ENCODE measurements around the gene PKP3. TPM values are rescaled to one million over a fixed set of nuclear protein-coding genes. Genes with fewer than 3 reads are reported as not detected.
"Not testable (repeated sequence)": the region's sequence is repeated elsewhere in the genome, so short reads cannot be mapped to it uniquely, and the experiment has no call there.

PKP3 gene
- total RNA-seq, 5 donors from 2014 or later (not counting 1 experiment from before 2014, with no cell fraction given): 0.32 to 0.85 (median 0.47) TPM; not detected in 1

GRCh38 chr11:408154-409007 lies 14.4 kb downstream of the PKP3 start:
- Histone ChIP-seq H3K4me3 (ENCODE audit: control insufficient read depth in 1 of 2, extremely low read depth in 1 of 2, low read length in 1 of 2) (no peak overlapping the region), H3K4me1 (ENCODE audit: control insufficient read depth in 1 of 2, extremely low read depth in 1 of 2, insufficient read depth in 2 of 2, low read length in 2 of 2) (peaks cover 13 to 65% of the 10 kb centered on the region in 2 experiments), H3K36me3 (ENCODE audit: control insufficient read depth in 2 of 2, extremely low read depth in 1 of 2, insufficient read depth in 1 of 2, low read length in 1 of 2) (peaks cover 14 to 22% of the 10 kb centered on the region in 2 donors), H3K27ac (ENCODE audit: low read length) (peak overlapping the region; percentile 60), H3K9me3 (no peaks in the 10 kb centered on the region), H3K27me3 (replicated peaks in 1 of 2; ENCODE audit: control insufficient read depth in 2 of 2, extremely low read depth in 1 of 2, insufficient read depth in 2 of 2, low read length in 1 of 2) (peaks cover 0 to 10% of the 10 kb centered on the region in 2 experiments)
- Mint-ChIP-seq H3K27ac (peak overlapping the region in 1 of 2 donors; percentile 84), H3K27me3 (no peaks in the 10 kb centered on the region), H3K36me3 (no peaks in the 10 kb centered on the region), H3K4me3 (no peak overlapping the region), H3K9me3 (no peaks in the 10 kb centered on the region), H3K4me1 (peaks cover 18 to 27% (median 19%) of the 10 kb centered on the region in 3 donors)
- no peak for ATAC-seq (replicated peaks in 1 of 4)
- DNase-seq: peak in 1 of 35 experiments; percentile 22
- WGBS (ENCODE audit: insufficient coverage): 85% methylated on average over 15 of the region's 15 CpGs
- POLR2A ChIA-PET: interaction anchor here in 1 of 2 donors (0.5 kb wide), 1 partner anchor 41 kb away, joined by 6 read pairs; no protein-coding TSS in a partner anchor
- CTCF ChIA-PET: interaction anchor here in 1 of 2 donors (0.9 to 1.8 kb wide), 3 partner anchors 41 to 201 kb away, joined by 3 to 38 read pairs (median 3); partner anchors contain the start of genes BET1L, PSMD13, PTDSS2 and RIC8A

- Mint-ChIP-seq H3K36me3 (no peaks in the 10 kb centered on the region), H3K27me3 (no peaks in the 10 kb centered on the region), H3K9me3 (no peaks in the 10 kb centered on the region), H3K4me3 (peak overlapping the region in 1 of 3 donors; percentile 6), H3K27ac (no peak overlapping the region), H3K4me1 (peaks cover 20 to 29% (median 23%) of the 10 kb centered on the region in 3 donors)
- Histone ChIP-seq H3K27ac (ENCODE audit: low read length) (no peak overlapping the region), H3K4me1 (ENCODE audit: control insufficient read depth in 1 of 2, extremely low read depth in 1 of 2, insufficient read depth in 2 of 2, low read length in 2 of 2) (peaks cover 17 to 72% of the 10 kb centered on the region in 2 experiments), H3K4me3 (ENCODE audit: control insufficient read depth in 1 of 2, extremely low read depth in 1 of 2, low read length in 1 of 2) (no peak overlapping the region), H3K36me3 (ENCODE audit: control insufficient read depth in 2 of 2, extremely low read depth in 1 of 2, insufficient read depth in 1 of 2, low read length in 1 of 2) (peaks cover 14 to 22% of the 10 kb centered on the region in 2 donors), H3K27me3 (replicated peaks in 1 of 2; ENCODE audit: control insufficient read depth in 2 of 2, extremely low read depth in 1 of 2, insufficient read depth in 2 of 2, low read length in 1 of 2) (peaks cover 0 to 2% of the 10 kb centered on the region in 2 experiments), H3K9me3 (no peaks in the 10 kb centered on the region)
- 87% methylated on average over 7 of the region's 7 CpGs for WGBS (ENCODE audit: insufficient coverage)
- POLR2A ChIA-PET: no interaction called here
- DNase-seq (no peak), ATAC-seq (replicated peaks in 1 of 4) (no peak)
- CTCF ChIA-PET: no interaction called here
Measured at GRCh38 chr11:409008-409599, 15.1 kb downstream of the PKP3 start.

- Histone ChIP-seq H3K27me3 (replicated peaks in 1 of 2; ENCODE audit: control insufficient read depth in 2 of 2, extremely low read depth in 1 of 2, insufficient read depth in 2 of 2, low read length in 1 of 2) (no peaks in the 10 kb centered on the region), H3K36me3 (ENCODE audit: control insufficient read depth in 2 of 2, extremely low read depth in 1 of 2, insufficient read depth in 1 of 2, low read length in 1 of 2) (peaks cover 14 to 22% of the 10 kb centered on the region in 2 donors), H3K4me1 (ENCODE audit: control insufficient read depth in 1 of 2, extremely low read depth in 1 of 2, insufficient read depth in 2 of 2, low read length in 2 of 2) (peaks cover 17 to 73% of the 10 kb centered on the region in 2 experiments), H3K4me3 (ENCODE audit: control insufficient read depth in 1 of 2, extremely low read depth in 1 of 2, low read length in 1 of 2) (no peak overlapping the region), H3K27ac (ENCODE audit: low read length) (no peak overlapping the region), H3K9me3 (no peaks in the 10 kb centered on the region)
- ChIA-PET CTCF (no interaction called here), POLR2A (no interaction called here)
- H3K36me3 Mint-ChIP-seq: no peaks in the 10 kb centered on the region
- peak overlapping the region in 1 of 3 donors; percentile 37 for H3K4me3 Mint-ChIP-seq
- ATAC-seq (replicated peaks in 1 of 4): no peak
- H3K27ac Mint-ChIP-seq: no peak overlapping the region
- H3K9me3 Mint-ChIP-seq: no peaks in the 10 kb centered on the region
- peaks cover 25 to 36% (median 31%) of the 10 kb centered on the region in 3 donors for H3K4me1 Mint-ChIP-seq
- WGBS (ENCODE audit: insufficient coverage): 83% methylated on average over 17 of the region's 18 CpGs
- H3K27me3 Mint-ChIP-seq: no peaks in the 10 kb centered on the region
- DNase-seq: no peak
Measured at GRCh38 chr11:409600-410483, 15.8 kb downstream of the PKP3 start.

- peaks cover 17 to 73% of the 10 kb centered on the region in 2 experiments for H3K4me1 ChIP-seq (ENCODE audit: control insufficient read depth in 1 of 2, extremely low read depth in 1 of 2, insufficient read depth in 2 of 2, low read length in 2 of 2)
- peaks cover 14 to 18% of the 10 kb centered on the region in 2 donors for H3K36me3 ChIP-seq (ENCODE audit: control insufficient read depth in 2 of 2, extremely low read depth in 1 of 2, insufficient read depth in 1 of 2, low read length in 1 of 2)
- WGBS (ENCODE audit: insufficient coverage): no CpG with 5 or more reads among the region's 13 CpGs
- H3K27me3 ChIP-seq (replicated peaks in 1 of 2; ENCODE audit: control insufficient read depth in 2 of 2, extremely low read depth in 1 of 2, insufficient read depth in 2 of 2, low read length in 1 of 2); H3K9me3 Mint-ChIP-seq; H3K36me3 Mint-ChIP-seq; H3K4me3 Mint-ChIP-seq; POLR2A ChIA-PET; H3K27me3 Mint-ChIP-seq; H3K4me3 ChIP-seq (ENCODE audit: control insufficient read depth in 1 of 2, extremely low read depth in 1 of 2, low read length in 1 of 2); H3K9me3 ChIP-seq; DNase-seq; H3K27ac Mint-ChIP-seq; CTCF ChIA-PET; H3K27ac ChIP-seq (ENCODE audit: low read length); ATAC-seq (replicated peaks in 1 of 4): not testable (repeated sequence)
- H3K4me1 Mint-ChIP-seq: peaks cover 25 to 37% (median 27%) of the 10 kb centered on the region in 3 donors
Measured at GRCh38 chr11:410711-411110, 16.7 kb downstream of the PKP3 start.

- H3K4me1 Mint-ChIP-seq: peaks cover 25 to 42% (median 32%) of the 10 kb centered on the region in 3 donors
- DNase-seq; H3K27me3 ChIP-seq (replicated peaks in 1 of 2; ENCODE audit: control insufficient read depth in 2 of 2, extremely low read depth in 1 of 2, insufficient read depth in 2 of 2, low read length in 1 of 2); H3K27ac Mint-ChIP-seq; H3K4me3 Mint-ChIP-seq; ATAC-seq (replicated peaks in 1 of 4); H3K9me3 ChIP-seq; H3K9me3 Mint-ChIP-seq; H3K27ac ChIP-seq (ENCODE audit: low read length); CTCF ChIA-PET; POLR2A ChIA-PET; H3K36me3 Mint-ChIP-seq; H3K4me3 ChIP-seq (ENCODE audit: control insufficient read depth in 1 of 2, extremely low read depth in 1 of 2, low read length in 1 of 2); H3K27me3 Mint-ChIP-seq: not testable (repeated sequence)
- H3K36me3 ChIP-seq (ENCODE audit: control insufficient read depth in 2 of 2, extremely low read depth in 1 of 2, insufficient read depth in 1 of 2, low read length in 1 of 2): peaks cover 14% of the 10 kb centered on the region in 2 donors
- peaks cover 17 to 72% of the 10 kb centered on the region in 2 experiments for H3K4me1 ChIP-seq (ENCODE audit: control insufficient read depth in 1 of 2, extremely low read depth in 1 of 2, insufficient read depth in 2 of 2, low read length in 2 of 2)
- WGBS (ENCODE audit: insufficient coverage): 100% methylated on average over 5 of the region's 11 CpGs
Measured at GRCh38 chr11:411520-411919, 17.5 kb downstream of the PKP3 start.
